WTC11 (cell line): Measurements from ENCODE around the gene KLHDC4. TPM values are rescaled to one million over a fixed set of nuclear protein-coding genes. Genes with fewer than 3 reads are reported as not detected.

ENCODE experiments used
- ATAC-seq: fragments of 200-7000 bp; cut with Tn5 transposase; 2 replicates; pipeline ENCODE4 v1.10.0; 2021; ENCODE audit warnings: mild to moderate bottlenecking, moderate library complexity
- CTCF ChIA-PET: fragments of 300-600 bp; sonication (Branson Sonifier 250); formaldehyde crosslinking; loops from one replicate; lab custom pipeline; 2021; ENCODE audit warnings: antibody characterized with exemption; lab: Charles Lee
- POLR2A ChIA-PET: fragments of 350-600 bp; sonication (Branson Sonifier 250); formaldehyde crosslinking; loops from one replicate; lab custom pipeline; 2021; ENCODE audit warnings: antibody characterized with exemption; lab: Charles Lee
- DNase-seq: peaks from one replicate; pipeline ENCODE4 v3.0.0; 2021; ENCODE audit warnings: low spot score
- H3K27ac Mint-ChIP-seq: 2 replicates; pipeline ENCODE4 v1.8.0; 2021; ENCODE audit warnings: mixed read lengths
- H3K27me3 Mint-ChIP-seq: 2 replicates; pipeline ENCODE4 v1.8.0; 2021; ENCODE audit warnings: low read depth, mild to moderate bottlenecking, moderate library complexity, mixed read lengths
- H3K36me3 Mint-ChIP-seq: 2 replicates; pipeline ENCODE4 v1.8.0; 2021; ENCODE audit warnings: mixed read lengths
- H3K4me1 Mint-ChIP-seq: 2 replicates; pipeline ENCODE4 v1.8.0; 2022; ENCODE audit warnings: mixed read lengths
- H3K4me3 Mint-ChIP-seq: 2 replicates; pipeline ENCODE4 v1.8.0; 2021; ENCODE audit warnings: mild to moderate bottlenecking, moderate library complexity, mixed read lengths
- H3K9me3 Mint-ChIP-seq: 2 replicates; pipeline ENCODE4 v1.8.0; 2021; ENCODE audit warnings: mixed read lengths
- CBFB ChIP-seq: sonication (generic); formaldehyde crosslinking; IDR thresholded peaks from 2 replicates; pipeline ENCODE4 v1.8.1; 2022; ENCODE audit warnings: mild to moderate bottlenecking, low read depth, missing genetic modification reagents
- ESRRA ChIP-seq: sonication (generic); formaldehyde crosslinking; IDR thresholded peaks from 2 replicates; pipeline ENCODE4 v1.8.1; 2022; ENCODE audit warnings: mild to moderate bottlenecking, missing genetic modification reagents, borderline replicate concordance
- FOXJ3 ChIP-seq: sonication (generic); formaldehyde crosslinking; IDR thresholded peaks from 2 replicates; pipeline ENCODE4 v1.9.0; 2021; ENCODE audit warnings: missing genetic modification reagents, mild to moderate bottlenecking, borderline replicate concordance
- GTF2I ChIP-seq: fragments of 250-450 bp; sonication (Bioruptor Pico); conservative IDR thresholded peaks from 2 replicates; pipeline ENCODE4 v1.4.0; 2021; ENCODE audit warnings: mild to moderate bottlenecking
- KAT7 ChIP-seq: sonication (generic); formaldehyde crosslinking; IDR thresholded peaks from 2 replicates; pipeline ENCODE4 v1.8.1; 2023; ENCODE audit warnings: missing genetic modification reagents, mild to moderate bottlenecking, borderline replicate concordance
- NR2C2 ChIP-seq: sonication (generic); formaldehyde crosslinking; IDR thresholded peaks from 2 replicates; pipeline ENCODE4 v1.8.0; 2022; ENCODE audit warnings: mild to moderate bottlenecking, missing genetic modification reagents
- SMAD4 ChIP-seq: sonication (generic); formaldehyde crosslinking; IDR thresholded peaks from 2 replicates; pipeline ENCODE4 v1.8.0; 2022; ENCODE audit warnings: mild to moderate bottlenecking, missing genetic modification reagents
- total RNA-seq: library from RNA; stranded (reverse); gene quantifications from 3 replicates; pipeline ENCODE4 v1.2.3, GENCODE V29; 2021
- TF ChIP-seq, protein P1 (sequence below): sonication (generic); formaldehyde crosslinking; IDR thresholded peaks from 2 replicates; pipeline ENCODE4 v1.8.0; 2022; ENCODE audit warnings: mild to moderate bottlenecking, missing genetic modification reagents
- TF ChIP-seq, protein P2 (sequence below): fragments of 250-450 bp; sonication (Bioruptor Pico); IDR thresholded peaks from 2 replicates; pipeline ENCODE4 v1.9.0; 2021; ENCODE audit warnings: mild to moderate bottlenecking
- TF ChIP-seq, protein P3 (sequence below): sonication (generic); formaldehyde crosslinking; IDR thresholded peaks from 2 replicates; pipeline ENCODE4 v1.8.1; 2022; ENCODE audit warnings: mild to moderate bottlenecking, moderate library complexity, missing genetic modification reagents
- TF ChIP-seq, protein P4 (sequence below): sonication (generic); formaldehyde crosslinking; IDR thresholded peaks from 2 replicates; pipeline ENCODE4 v1.8.1; 2023; ENCODE audit warnings: mild to moderate bottlenecking, missing genetic modification reagents
- TF ChIP-seq, protein P5 (sequence below): fragments of 200-600 bp; IDR thresholded peaks from 2 replicates; pipeline ENCODE4 v1.8.0; 2022; ENCODE audit warnings: antibody characterized with exemption
- TF ChIP-seq, protein P6 (sequence below): sonication (generic); formaldehyde crosslinking; IDR thresholded peaks from 2 replicates; pipeline ENCODE4 v1.8.1; 2023; ENCODE audit warnings: mild to moderate bottlenecking, missing genetic modification reagents
- TF ChIP-seq, protein P7 (sequence below): sonication (generic); formaldehyde crosslinking; IDR thresholded peaks from 2 replicates; pipeline ENCODE4 v1.8.1; 2023; ENCODE audit warnings: mild to moderate bottlenecking, missing genetic modification reagents, borderline replicate concordance

Gene KLHDC4
- total RNA-seq, 1 experiment from 2014 or later: 63.6 TPM

DNA sequence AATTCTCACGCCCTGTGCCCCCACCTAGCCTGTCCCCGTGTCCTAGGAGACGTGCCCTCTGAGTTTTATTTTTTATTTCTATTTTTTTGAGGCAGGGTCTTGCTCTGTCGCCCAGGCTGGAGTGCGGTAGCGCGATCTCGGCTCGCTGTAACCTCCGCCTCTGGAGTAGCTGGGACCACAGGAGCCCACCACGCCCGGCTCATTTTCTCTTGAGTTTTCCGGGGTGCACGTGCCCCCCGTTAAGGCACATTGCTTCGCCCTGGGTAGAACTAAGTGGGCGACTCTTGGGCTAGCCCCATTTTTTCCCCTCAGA, 655 bp upstream of the KLHDC4 start (continued):
- TF ChIP-seq, protein P1, sequence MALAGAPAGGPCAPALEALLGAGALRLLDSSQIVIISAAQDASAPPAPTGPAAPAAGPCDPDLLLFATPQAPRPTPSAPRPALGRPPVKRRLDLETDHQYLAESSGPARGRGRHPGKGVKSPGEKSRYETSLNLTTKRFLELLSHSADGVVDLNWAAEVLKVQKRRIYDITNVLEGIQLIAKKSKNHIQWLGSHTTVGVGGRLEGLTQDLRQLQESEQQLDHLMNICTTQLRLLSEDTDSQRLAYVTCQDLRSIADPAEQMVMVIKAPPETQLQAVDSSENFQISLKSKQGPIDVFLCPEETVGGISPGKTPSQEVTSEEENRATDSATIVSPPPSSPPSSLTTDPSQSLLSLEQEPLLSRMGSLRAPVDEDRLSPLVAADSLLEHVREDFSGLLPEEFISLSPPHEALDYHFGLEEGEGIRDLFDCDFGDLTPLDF: no peak
- TF ChIP-seq, protein P2, sequence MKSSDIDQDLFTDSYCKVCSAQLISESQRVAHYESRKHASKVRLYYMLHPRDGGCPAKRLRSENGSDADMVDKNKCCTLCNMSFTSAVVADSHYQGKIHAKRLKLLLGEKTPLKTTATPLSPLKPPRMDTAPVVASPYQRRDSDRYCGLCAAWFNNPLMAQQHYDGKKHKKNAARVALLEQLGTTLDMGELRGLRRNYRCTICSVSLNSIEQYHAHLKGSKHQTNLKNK (CRISPR knock-in tag): no peak

DNA sequence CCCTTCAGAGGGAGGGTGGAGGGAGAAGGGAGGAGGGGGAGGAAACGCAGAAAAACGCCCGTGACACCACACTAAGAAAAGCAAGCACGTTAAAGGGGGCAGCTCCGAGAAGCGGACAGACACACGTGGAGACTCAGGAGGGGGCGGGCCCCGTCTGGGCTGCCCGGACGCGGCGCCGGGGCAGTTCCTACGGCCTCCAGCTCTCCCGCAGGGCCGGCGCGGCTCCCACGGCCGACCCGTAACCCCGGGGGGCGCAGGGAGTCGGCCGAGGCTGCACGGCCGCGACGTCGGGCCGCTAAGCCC, 362 bp downstream of the KLHDC4 start:
- peak overlapping the region; percentile 72; the same call in 1 of the 2 replicates for H3K27ac Mint-ChIP-seq
- DNase-seq: no peak

DNA sequence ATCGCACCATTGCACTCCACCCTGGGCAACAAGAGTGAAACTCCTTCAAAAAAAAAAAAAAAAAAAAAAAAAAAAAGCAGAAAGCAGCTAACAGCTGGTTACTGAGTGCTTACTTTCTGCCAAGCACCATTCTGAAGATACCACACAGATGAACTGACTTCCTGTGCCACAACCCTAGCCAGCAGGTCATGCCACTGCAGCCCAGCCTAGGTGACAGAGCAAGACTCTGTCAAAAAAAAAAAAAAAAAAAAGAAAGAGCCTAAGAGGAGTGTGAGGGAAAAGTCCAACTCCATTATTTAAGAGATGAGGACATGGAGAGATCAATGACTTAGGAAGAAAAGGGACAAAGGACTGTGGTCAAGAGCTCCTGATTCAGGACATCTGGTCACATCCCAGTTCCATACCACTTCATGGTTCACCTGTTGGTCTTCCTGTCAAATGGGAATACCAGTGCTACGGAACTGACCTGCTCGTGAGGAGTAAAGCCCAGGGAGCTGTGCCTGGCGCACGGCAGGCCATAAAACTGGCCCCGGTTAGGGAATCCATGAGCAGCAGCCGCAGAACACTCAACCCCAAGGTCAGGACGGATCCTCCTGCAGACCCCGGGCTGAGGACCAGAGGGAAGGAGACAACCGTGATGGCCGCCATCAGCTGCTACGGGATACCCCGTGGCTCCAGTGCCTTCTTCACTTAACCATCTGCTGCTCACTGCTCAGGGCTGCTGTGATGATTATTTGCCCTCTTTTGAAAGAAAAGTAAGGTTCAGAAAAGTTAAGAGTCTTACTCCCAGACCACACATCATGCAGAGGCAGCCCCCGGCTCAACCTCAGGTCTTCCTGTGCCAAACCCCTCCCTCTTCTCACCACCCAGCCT, 950 bp downstream of the KLHDC4 start:
- DNase-seq (no peak), ATAC-seq (peak; percentile 11)
- CTCF ChIA-PET: interaction anchor here (1.5 to 2.1 kb wide), 2 partner anchors 14 to 85 kb away, joined by 4 to 14 read pairs; no protein-coding TSS in a partner anchor
- Mint-ChIP-seq H3K9me3 (no peaks in the 10 kb centered on the region), H3K4me1 (peaks cover 6% of the 10 kb centered on the region; the same call in 1 of the 2 replicates), H3K27ac (peak overlapping the region; percentile 72; the same call in 1 of the 2 replicates), H3K4me3 (peak overlapping the region; percentile 100), H3K36me3 (peaks cover 29% of the 10 kb centered on the region), H3K27me3 (no peaks in the 10 kb centered on the region)
- POLR2A ChIA-PET: interaction anchor here (0.6 to 1.0 kb wide), 2 partner anchors 15 to 16 kb away, joined by 3 to 4 read pairs; no protein-coding TSS in a partner anchor
- TF ChIP-seq ESRRA (CRISPR knock-in tag): no peak
- TF ChIP-seq, protein P3, sequence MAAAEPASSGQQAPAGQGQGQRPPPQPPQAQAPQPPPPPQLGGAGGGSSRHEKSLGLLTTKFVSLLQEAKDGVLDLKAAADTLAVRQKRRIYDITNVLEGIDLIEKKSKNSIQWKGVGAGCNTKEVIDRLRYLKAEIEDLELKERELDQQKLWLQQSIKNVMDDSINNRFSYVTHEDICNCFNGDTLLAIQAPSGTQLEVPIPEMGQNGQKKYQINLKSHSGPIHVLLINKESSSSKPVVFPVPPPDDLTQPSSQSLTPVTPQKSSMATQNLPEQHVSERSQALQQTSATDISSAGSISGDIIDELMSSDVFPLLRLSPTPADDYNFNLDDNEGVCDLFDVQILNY (CRISPR knock-in tag): no peak
- TF ChIP-seq, protein P4, sequence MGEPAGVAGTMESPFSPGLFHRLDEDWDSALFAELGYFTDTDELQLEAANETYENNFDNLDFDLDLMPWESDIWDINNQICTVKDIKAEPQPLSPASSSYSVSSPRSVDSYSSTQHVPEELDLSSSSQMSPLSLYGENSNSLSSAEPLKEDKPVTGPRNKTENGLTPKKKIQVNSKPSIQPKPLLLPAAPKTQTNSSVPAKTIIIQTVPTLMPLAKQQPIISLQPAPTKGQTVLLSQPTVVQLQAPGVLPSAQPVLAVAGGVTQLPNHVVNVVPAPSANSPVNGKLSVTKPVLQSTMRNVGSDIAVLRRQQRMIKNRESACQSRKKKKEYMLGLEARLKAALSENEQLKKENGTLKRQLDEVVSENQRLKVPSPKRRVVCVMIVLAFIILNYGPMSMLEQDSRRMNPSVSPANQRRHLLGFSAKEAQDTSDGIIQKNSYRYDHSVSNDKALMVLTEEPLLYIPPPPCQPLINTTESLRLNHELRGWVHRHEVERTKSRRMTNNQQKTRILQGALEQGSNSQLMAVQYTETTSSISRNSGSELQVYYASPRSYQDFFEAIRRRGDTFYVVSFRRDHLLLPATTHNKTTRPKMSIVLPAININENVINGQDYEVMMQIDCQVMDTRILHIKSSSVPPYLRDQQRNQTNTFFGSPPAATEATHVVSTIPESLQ (CRISPR knock-in tag): no peak
- TF ChIP-seq SMAD4: no peak
- TF ChIP-seq KAT7 (CRISPR knock-in tag): no peak
- no peak for TF ChIP-seq FOXJ3 (CRISPR knock-in tag)
- TF ChIP-seq, protein P2 (CRISPR knock-in tag): no peak
- TF ChIP-seq, protein P5, sequence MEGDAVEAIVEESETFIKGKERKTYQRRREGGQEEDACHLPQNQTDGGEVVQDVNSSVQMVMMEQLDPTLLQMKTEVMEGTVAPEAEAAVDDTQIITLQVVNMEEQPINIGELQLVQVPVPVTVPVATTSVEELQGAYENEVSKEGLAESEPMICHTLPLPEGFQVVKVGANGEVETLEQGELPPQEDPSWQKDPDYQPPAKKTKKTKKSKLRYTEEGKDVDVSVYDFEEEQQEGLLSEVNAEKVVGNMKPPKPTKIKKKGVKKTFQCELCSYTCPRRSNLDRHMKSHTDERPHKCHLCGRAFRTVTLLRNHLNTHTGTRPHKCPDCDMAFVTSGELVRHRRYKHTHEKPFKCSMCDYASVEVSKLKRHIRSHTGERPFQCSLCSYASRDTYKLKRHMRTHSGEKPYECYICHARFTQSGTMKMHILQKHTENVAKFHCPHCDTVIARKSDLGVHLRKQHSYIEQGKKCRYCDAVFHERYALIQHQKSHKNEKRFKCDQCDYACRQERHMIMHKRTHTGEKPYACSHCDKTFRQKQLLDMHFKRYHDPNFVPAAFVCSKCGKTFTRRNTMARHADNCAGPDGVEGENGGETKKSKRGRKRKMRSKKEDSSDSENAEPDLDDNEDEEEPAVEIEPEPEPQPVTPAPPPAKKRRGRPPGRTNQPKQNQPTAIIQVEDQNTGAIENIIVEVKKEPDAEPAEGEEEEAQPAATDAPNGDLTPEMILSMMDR: no peak
- no peak for TF ChIP-seq NR2C2 (CRISPR knock-in tag)

More for the DNA sequence above, 362 bp downstream of the KLHDC4 start:
- TF ChIP-seq, protein P6, sequence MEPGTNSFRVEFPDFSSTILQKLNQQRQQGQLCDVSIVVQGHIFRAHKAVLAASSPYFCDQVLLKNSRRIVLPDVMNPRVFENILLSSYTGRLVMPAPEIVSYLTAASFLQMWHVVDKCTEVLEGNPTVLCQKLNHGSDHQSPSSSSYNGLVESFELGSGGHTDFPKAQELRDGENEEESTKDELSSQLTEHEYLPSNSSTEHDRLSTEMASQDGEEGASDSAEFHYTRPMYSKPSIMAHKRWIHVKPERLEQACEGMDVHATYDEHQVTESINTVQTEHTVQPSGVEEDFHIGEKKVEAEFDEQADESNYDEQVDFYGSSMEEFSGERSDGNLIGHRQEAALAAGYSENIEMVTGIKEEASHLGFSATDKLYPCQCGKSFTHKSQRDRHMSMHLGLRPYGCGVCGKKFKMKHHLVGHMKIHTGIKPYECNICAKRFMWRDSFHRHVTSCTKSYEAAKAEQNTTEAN (CRISPR knock-in tag): 0 out of 2 replicates have a peak, but pooled peaks have one; percentile 18
- TF ChIP-seq, protein P7, sequence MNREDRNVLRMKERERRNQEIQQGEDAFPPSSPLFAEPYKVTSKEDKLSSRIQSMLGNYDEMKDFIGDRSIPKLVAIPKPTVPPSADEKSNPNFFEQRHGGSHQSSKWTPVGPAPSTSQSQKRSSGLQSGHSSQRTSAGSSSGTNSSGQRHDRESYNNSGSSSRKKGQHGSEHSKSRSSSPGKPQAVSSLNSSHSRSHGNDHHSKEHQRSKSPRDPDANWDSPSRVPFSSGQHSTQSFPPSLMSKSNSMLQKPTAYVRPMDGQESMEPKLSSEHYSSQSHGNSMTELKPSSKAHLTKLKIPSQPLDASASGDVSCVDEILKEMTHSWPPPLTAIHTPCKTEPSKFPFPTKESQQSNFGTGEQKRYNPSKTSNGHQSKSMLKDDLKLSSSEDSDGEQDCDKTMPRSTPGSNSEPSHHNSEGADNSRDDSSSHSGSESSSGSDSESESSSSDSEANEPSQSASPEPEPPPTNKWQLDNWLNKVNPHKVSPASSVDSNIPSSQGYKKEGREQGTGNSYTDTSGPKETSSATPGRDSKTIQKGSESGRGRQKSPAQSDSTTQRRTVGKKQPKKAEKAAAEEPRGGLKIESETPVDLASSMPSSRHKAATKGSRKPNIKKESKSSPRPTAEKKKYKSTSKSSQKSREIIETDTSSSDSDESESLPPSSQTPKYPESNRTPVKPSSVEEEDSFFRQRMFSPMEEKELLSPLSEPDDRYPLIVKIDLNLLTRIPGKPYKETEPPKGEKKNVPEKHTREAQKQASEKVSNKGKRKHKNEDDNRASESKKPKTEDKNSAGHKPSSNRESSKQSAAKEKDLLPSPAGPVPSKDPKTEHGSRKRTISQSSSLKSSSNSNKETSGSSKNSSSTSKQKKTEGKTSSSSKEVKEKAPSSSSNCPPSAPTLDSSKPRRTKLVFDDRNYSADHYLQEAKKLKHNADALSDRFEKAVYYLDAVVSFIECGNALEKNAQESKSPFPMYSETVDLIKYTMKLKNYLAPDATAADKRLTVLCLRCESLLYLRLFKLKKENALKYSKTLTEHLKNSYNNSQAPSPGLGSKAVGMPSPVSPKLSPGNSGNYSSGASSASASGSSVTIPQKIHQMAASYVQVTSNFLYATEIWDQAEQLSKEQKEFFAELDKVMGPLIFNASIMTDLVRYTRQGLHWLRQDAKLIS (CRISPR knock-in tag): no peak
- no peak for TF ChIP-seq CBFB (CRISPR knock-in tag)
- TF ChIP-seq GTF2I (CRISPR knock-in tag): no peak
- no peak for TF ChIP-seq ESRRA (CRISPR knock-in tag)
- ATAC-seq: peak; percentile 10; the same call in 1 of the 2 replicates
- H3K9me3 Mint-ChIP-seq: no peaks in the 10 kb centered on the region
- H3K27me3 Mint-ChIP-seq: no peaks in the 10 kb centered on the region
- H3K36me3 Mint-ChIP-seq: peaks cover 28% of the 10 kb centered on the region
- ChIA-PET POLR2A (interaction anchor here (1.0 to 1.1 kb wide), 3 partner anchors 14 to 63 kb away, joined by 3 to 4 read pairs (median 4); no protein-coding TSS in a partner anchor), CTCF (interaction anchor here (1.0 to 2.1 kb wide), 4 partner anchors 14 to 129 kb away, joined by 3 to 14 read pairs (median 5); no protein-coding TSS in a partner anchor)
- peak overlapping the region; percentile 100 for H3K4me3 Mint-ChIP-seq
- peaks cover 6% of the 10 kb centered on the region; the same call in 1 of the 2 replicates for H3K4me1 Mint-ChIP-seq
